ENCODE results near the gene MMAA.

GRCh38 chr4:145602129-145602760, 16.9 kb upstream of the MMAA start:
- TF ChIP-seq CTCF (conservative IDR thresholded peaks at IDR 0.05; ENCODE audit: low read length) (no peak), EZH2phosphoT487 (IDR thresholded peaks at IDR 0.05; ENCODE audit: borderline replicate concordance) (no peak)

Data from Loucy (cell line).